Smooth muscle cell (in vitro differentiated cells): ENCODE measurements around the gene CLC. TPM values are rescaled to one million over a fixed set of nuclear protein-coding genes. Genes with fewer than 3 reads are reported as not detected.
"Not testable (repeated sequence)": the region's sequence is repeated elsewhere in the genome, so short reads cannot be mapped to it uniquely, and the experiment has no call there.

Source experiments
- DNase-seq: peaks from one replicate; lab custom pipeline; 2025; ENCODE audit not compliant: unreplicated experiment; lab: John Stamatoyannopoulos, UW
- H2AFZ ChIP-seq: fragments of 200-600 bp; sonication (generic); 2 replicates; pipeline ENCODE4 v1.6.0; 2016; ENCODE audit warnings: antibody characterized with exemption, low read depth, mild to moderate bottlenecking
- H3F3A ChIP-seq: fragments of 200-600 bp; sonication (generic); 2 replicates; pipeline ENCODE4 v1.6.0; 2017; ENCODE audit warnings: antibody characterized with exemption, low read depth
- H3K27ac ChIP-seq: fragments of 200-600 bp; sonication (generic); 2 replicates; pipeline ENCODE4 v1.5.1; 2016; ENCODE audit warnings: low read depth, mild to moderate bottlenecking
- H3K27me3 ChIP-seq: fragments of 200-600 bp; sonication (generic); 2 replicates; pipeline ENCODE4 v1.6.1; 2016; ENCODE audit warnings: low read depth, mild to moderate bottlenecking
- H3K36me3 ChIP-seq: fragments of 200-600 bp; sonication (generic); 2 replicates; pipeline ENCODE4 v1.5.1; 2016; ENCODE audit warnings: low read depth
- H3K4me1 ChIP-seq: fragments of 200-600 bp; sonication (generic); 2 replicates; pipeline ENCODE4 v1.5.1; 2016; ENCODE audit warnings: low read depth
- H3K4me2 ChIP-seq: fragments of 200-600 bp; sonication (generic); 2 replicates; pipeline ENCODE4 v1.6.0; 2016; ENCODE audit warnings: mild to moderate bottlenecking
- H3K4me3 ChIP-seq: fragments of 200-600 bp; sonication (generic); 2 replicates; pipeline ENCODE4 v1.5.1; 2016; ENCODE audit warnings: mild to moderate bottlenecking
- H3K79me2 ChIP-seq: fragments of 200-600 bp; sonication (generic); 2 replicates; pipeline ENCODE4 v1.6.0; 2016; ENCODE audit warnings: low read depth, mild to moderate bottlenecking
- H3K9ac ChIP-seq: fragments of 200-600 bp; sonication (generic); 2 replicates; pipeline ENCODE4 v1.6.0; 2016; ENCODE audit warnings: low read depth
- H3K9me3 ChIP-seq: fragments of 200-600 bp; sonication (generic); replicated peaks from 2 replicates; pipeline ENCODE4 v1.5.1; 2016; ENCODE audit warnings: low read depth
- H4K20me1 ChIP-seq: fragments of 200-600 bp; sonication (generic); 2 replicates; pipeline ENCODE4 v1.6.0; 2016; ENCODE audit warnings: low read depth
- CTCF ChIP-seq: fragments of 200-600 bp; sonication (generic); IDR thresholded peaks from 2 replicates; pipeline ENCODE4 v1.5.1; 2017; ENCODE audit warnings: borderline replicate concordance, mild to moderate bottlenecking, antibody characterized with exemption; ENCODE audit not compliant: insufficient read depth, poor library complexity, severe bottlenecking
- WGBS: methylation state at CpG from one replicate; pipeline ENCODE4 v1.1.7; 2016; ENCODE audit warnings: low lambda C conversion rate; 5-methylcytosine and 5-hydroxymethylcytosine counted together
- polyA plus RNA-seq: library from polyadenylated mRNA; unstranded; fragments of >200 nt; fragmentation: Nextera tagmentation; extraction: Ambion mirVana; gene quantifications from 2 replicates; pipeline ENCODE4 v1.2.1, GENCODE V29; 2016
- total RNA-seq: library from RNA; depleted of rRNA; stranded (reverse); fragments of >200 nt; gene quantifications from 2 replicates; pipeline ENCODE4 v1.2.3, GENCODE V29; 2014

Gene CLC
- total and polyA plus RNA-seq, 2 experiments from 2014 or later: not detected

- Histone ChIP-seq H3F3A (no peaks in the 10 kb centered on the region), H3K79me2 (no peaks in the 10 kb centered on the region), H3K4me3 (no peak overlapping the region), H3K36me3 (no peaks in the 10 kb centered on the region), H3K9me3 (no peaks in the 10 kb centered on the region), H2AFZ (no peak overlapping the region), H3K4me1 (no peaks in the 10 kb centered on the region), H3K9ac (no peak overlapping the region), H3K27me3 (no peaks in the 10 kb centered on the region), H3K27ac (no peak overlapping the region), H4K20me1 (no peaks in the 10 kb centered on the region), H3K4me2 (no peak overlapping the region)
- no peak for DNase-seq
- 83% methylated on average over 2 of the region's 2 CpGs for WGBS
- no peak for TF ChIP-seq CTCF
These were observed 42.1 kb downstream of the CLC start for GRCh38 chr19:39695759-39696158.

DNA sequence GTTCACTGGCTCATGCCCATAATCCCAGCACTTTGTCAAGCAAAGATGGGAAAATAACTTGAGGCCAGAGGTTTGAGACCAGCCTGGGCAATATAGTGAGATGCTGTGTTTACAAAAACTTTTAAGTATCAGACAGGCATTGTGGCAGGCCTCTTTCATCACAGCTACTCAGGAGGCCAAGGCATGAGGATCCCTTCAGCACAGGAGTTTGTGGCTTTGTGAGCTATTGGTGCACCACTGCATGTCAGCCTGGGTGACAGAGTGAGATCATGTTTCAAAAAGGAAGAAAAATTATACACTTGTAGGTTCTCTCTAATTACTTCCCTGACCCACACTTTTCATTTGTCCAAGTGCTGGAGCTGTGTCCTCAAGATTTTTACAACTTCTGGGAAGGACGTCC is 45.0 kb downstream of the CLC start:
- Histone ChIP-seq H2AFZ (no peak overlapping the region), H3K79me2 (no peaks in the 10 kb centered on the region), H3K9me3 (no peaks in the 10 kb centered on the region), H3K4me3 (no peak overlapping the region), H3K27ac (no peak overlapping the region), H3K4me2 (no peak overlapping the region), H4K20me1 (no peaks in the 10 kb centered on the region), H3K36me3 (no peaks in the 10 kb centered on the region), H3F3A (no peaks in the 10 kb centered on the region), H3K27me3 (no peaks in the 10 kb centered on the region), H3K4me1 (no peaks in the 10 kb centered on the region), H3K9ac (no peak overlapping the region)
- DNase-seq: no peak
- 75% methylated on average over 1 of the region's 1 CpG for WGBS
- TF ChIP-seq CTCF: no peak

DNA sequence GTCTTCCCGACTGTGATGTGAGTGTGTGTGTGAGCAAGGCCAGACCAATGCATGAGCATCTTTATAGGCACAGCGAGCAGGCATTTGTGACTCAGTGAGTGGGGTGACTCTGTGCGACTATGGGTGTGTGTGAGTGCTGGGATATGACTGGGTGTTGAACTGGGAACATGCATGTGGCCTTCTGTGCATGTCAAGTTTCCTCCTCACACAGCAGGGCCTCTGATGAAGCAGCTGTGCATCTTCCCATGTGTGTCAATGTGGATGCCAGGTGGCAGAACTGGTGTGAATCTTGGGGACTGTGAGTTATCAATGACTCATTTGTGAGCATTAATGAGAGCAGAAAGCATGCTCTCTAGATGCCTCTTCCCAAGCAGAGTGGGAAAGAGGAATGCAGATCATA is 45.7 kb downstream of the CLC start:
- WGBS: 82% methylated on average over 3 of the region's 3 CpGs
- Histone ChIP-seq H3K4me3 (no peak overlapping the region), H3K27ac (no peak overlapping the region), H3K4me2 (no peak overlapping the region), H3K27me3 (no peaks in the 10 kb centered on the region), H2AFZ (no peak overlapping the region), H3K9ac (no peak overlapping the region), H3F3A (no peaks in the 10 kb centered on the region), H3K4me1 (no peaks in the 10 kb centered on the region), H4K20me1 (no peaks in the 10 kb centered on the region), H3K9me3 (no peaks in the 10 kb centered on the region), H3K36me3 (no peaks in the 10 kb centered on the region), H3K79me2 (no peaks in the 10 kb centered on the region)
- no peak for TF ChIP-seq CTCF
- DNase-seq: no peak

GRCh38 chr19:39688637-39689036 is 49.2 kb downstream of the CLC start:
- not testable (repeated sequence) for H3K9ac ChIP-seq, H3K4me3 ChIP-seq, H3K4me2 ChIP-seq, H3K36me3 ChIP-seq, H2AFZ ChIP-seq, H3K4me1 ChIP-seq, H3K9me3 ChIP-seq, H4K20me1 ChIP-seq, H3K27ac ChIP-seq, DNase-seq, H3F3A ChIP-seq, H3K79me2 ChIP-seq, H3K27me3 ChIP-seq
- 85% methylated on average over 4 of the region's 4 CpGs for WGBS
